Naive thymus-derived CD4-positive, alpha-beta T cell (primary cell): Measurements from ENCODE around the gene XCR1. TPM values are rescaled to one million over a fixed set of nuclear protein-coding genes. Genes with fewer than 3 reads are reported as not detected.
A peak's percentile ranks its signal among the peaks of the same experiment; 100 is the strongest.

Source experiments
- ATAC-seq: fragments of 150-1000 bp; cut with Tn5 transposase; 2 replicates; pipeline ENCODE4 v1.10.0; 2021; ENCODE audit warnings: mild to moderate bottlenecking, moderate library complexity
- CTCF ChIA-PET: fragments of 350-600 bp; sonication (Branson Sonifier 250); formaldehyde crosslinking; loops from one replicate; lab custom pipeline; 2021; ENCODE audit warnings: antibody characterized with exemption; lab: Charles Lee
- POLR2A ChIA-PET: fragments of 350-600 bp; sonication (Branson Sonifier 250); formaldehyde crosslinking; loops from one replicate; lab custom pipeline; 2021; ENCODE audit warnings: antibody characterized with exemption, inconsistent platforms; lab: Charles Lee
- DNase-seq, 9 donors: peaks; one replicate each; pipeline versions ENCODE4 v3.0.0 to v3.0.0-alpha.2; 2020 to 2022; ENCODE audit warnings: mixed read lengths in 1 of 9
- H3K27ac ChIP-seq: one replicate; pipeline ENCODE4 v1.7.0; 2013; ENCODE audit warnings: mild to moderate bottlenecking, low read depth, low read length, moderate library complexity
- H3K27me3 ChIP-seq, 2 donors: one replicate each; pipeline ENCODE4 v1.7.0; 2013; ENCODE audit warnings: low read length in 2 of 2, mild to moderate bottlenecking in 2 of 2, moderate library complexity in 2 of 2; ENCODE audit not compliant: control insufficient read depth in 2 of 2, insufficient read depth in 2 of 2
- H3K36me3 ChIP-seq, 3 experiments: 1 replicate in 2 of 3; 2 replicates in 1 of 3; pipeline ENCODE4 v1.7.0; 2013; ENCODE audit warnings: low read length in 3 of 3, mild to moderate bottlenecking in 3 of 3, moderate library complexity in 1 of 3; ENCODE audit not compliant: insufficient read depth in 3 of 3, control insufficient read depth in 2 of 3
- H3K4me1 ChIP-seq, 2 donors: one replicate each; pipeline ENCODE4 v1.7.0; 2013; ENCODE audit warnings: low read length in 2 of 2, mild to moderate bottlenecking in 2 of 2, moderate library complexity in 1 of 2; ENCODE audit not compliant: control insufficient read depth in 2 of 2, insufficient read depth in 2 of 2
- H3K4me3 ChIP-seq: 2 replicates; pipeline ENCODE4 v1.7.0; 2013; ENCODE audit warnings: mild to moderate bottlenecking, low read length
- H3K9me3 ChIP-seq, 3 experiments: 1 replicate in 2 of 3; 2 replicates in 1 of 3; pipeline ENCODE4 v1.7.0; 2013; ENCODE audit warnings: low read length in 3 of 3; ENCODE audit not compliant: control insufficient read depth in 2 of 3
- H3K27ac Mint-ChIP-seq, 9 donors: one replicate each; pipeline ENCODE4 v1.8.0; 2020 to 2022; ENCODE audit warnings: mixed read lengths in 9 of 9, mild to moderate bottlenecking in 8 of 9, moderate library complexity in 5 of 9, inconsistent platforms in 2 of 9
- H3K27me3 Mint-ChIP-seq, 5 donors: one replicate each; pipeline ENCODE4 v1.8.0; 2021 to 2022; ENCODE audit warnings: mixed read lengths in 5 of 5, mild to moderate bottlenecking in 1 of 5
- H3K36me3 Mint-ChIP-seq, 5 donors: one replicate each; pipeline ENCODE4 v1.8.0; 2020 to 2022; ENCODE audit warnings: mixed read lengths in 5 of 5, mild to moderate bottlenecking in 3 of 5, inconsistent platforms in 1 of 5
- H3K4me1 Mint-ChIP-seq, 7 donors: one replicate each; pipeline ENCODE4 v1.8.0; 2020 to 2022; ENCODE audit warnings: mixed read lengths in 7 of 7, mild to moderate bottlenecking in 3 of 7, inconsistent platforms in 1 of 7
- H3K4me3 Mint-ChIP-seq, 10 donors: one replicate each; pipeline ENCODE4 v1.8.0; 2020 to 2022; ENCODE audit warnings: mild to moderate bottlenecking in 10 of 10, mixed read lengths in 10 of 10, moderate library complexity in 6 of 10, inconsistent platforms in 2 of 10
- H3K9me3 Mint-ChIP-seq, 11 donors: one replicate each; pipeline ENCODE4 v1.8.0; 2020 to 2022; ENCODE audit warnings: mixed read lengths in 11 of 11, mild to moderate bottlenecking in 4 of 11, inconsistent platforms in 1 of 11, moderate library complexity in 1 of 11
- intact Hi-C, 2 donors: fragments of 100-400 bp; cut with micrococcal nuclease; formaldehyde crosslinking; loops; one replicate each; pipeline ENCODE4 v1.15.1; 2023
- polyA plus RNA-seq, 2 donors: library from polyadenylated mRNA; unstranded; fragments of 300-500 nt; fragmentation: Illumina TruSeq; gene quantifications; one replicate each; pipeline ENCODE4 v1.2.3, GENCODE V29; 2021
- total RNA-seq, 6 experiments: library from RNA in 5 of 6; stranded (reverse) in 5 of 6; gene quantifications; 1 replicate in 5 of 6; 2 replicates in 1 of 6; pipeline ENCODE4 v1.2.3 and lab custom pipeline; 2021 to 2026

XCR1 gene
- total and polyA plus RNA-seq, 7 experiments from 2014 or later: 0.05 to 0.88 TPM; not detected in 5

DNA sequence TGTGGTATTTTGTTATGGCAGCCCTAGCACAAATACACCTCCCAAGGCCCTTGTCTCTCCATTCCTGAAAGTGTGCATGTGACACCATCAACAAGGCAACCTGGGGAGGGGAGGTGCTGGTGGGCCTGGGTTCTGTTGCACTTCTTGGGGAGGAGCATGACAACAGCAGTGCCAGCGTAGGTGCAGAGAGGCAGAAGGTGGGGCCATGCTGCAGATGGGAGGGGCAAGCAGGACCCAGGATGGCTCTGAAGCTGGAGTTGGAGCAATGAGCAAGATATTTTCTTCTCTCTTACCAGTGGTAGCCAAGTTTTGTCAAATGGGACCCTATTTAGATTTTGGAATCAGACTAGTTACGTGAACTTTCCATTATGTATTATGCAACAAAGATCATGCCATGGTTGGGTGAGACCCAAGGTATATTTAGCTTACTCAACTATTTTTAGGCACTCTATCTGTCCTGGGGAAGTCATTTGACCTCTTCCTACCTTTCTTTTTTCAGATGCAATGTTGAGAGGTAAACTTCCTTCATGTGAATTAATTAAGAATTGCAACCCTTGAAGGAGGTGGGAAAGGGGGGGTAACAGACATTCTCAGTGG is 35.1 kb downstream of the XCR1 start:
- Histone ChIP-seq H3K27me3 (no peaks in the 10 kb centered on the region), H3K9me3 (no peaks in the 10 kb centered on the region), H3K27ac (no peak overlapping the region), H3K36me3 (peaks cover 0 to 7% (median 0%) of the 10 kb centered on the region in 3 experiments), H3K4me3 (no peak overlapping the region), H3K4me1 (peaks cover 22 to 68% of the 10 kb centered on the region in 2 donors)
- H3K4me1 Mint-ChIP-seq: peaks cover 33 to 77% (median 64%) of the 10 kb centered on the region in 7 donors
- no peaks in the 10 kb centered on the region for H3K27me3 Mint-ChIP-seq
- intact Hi-C loops: loop anchor here (10.0 kb wide), 3 partner anchors 147 to 983 kb away; partner anchors contain the start of genes LZTFL1 (in 2 of the 2), CCDC12 (in 1 of the 2), LIMD1 (in 1 of the 2) and NBEAL2 (in 1 of the 2)
- H3K36me3 Mint-ChIP-seq: peaks cover 0 to 47% (median 3%) of the 10 kb centered on the region in 5 donors
- ChIA-PET CTCF (interaction anchor here (0.6 to 1.5 kb wide), 2 partner anchors 48 to 87 kb away, joined by 3 read pairs; no protein-coding TSS in a partner anchor), POLR2A (interaction anchor here (0.6 kb wide), 2 partner anchors 15 to 77 kb away, joined by 3 read pairs; no protein-coding TSS in a partner anchor)
- H3K9me3 Mint-ChIP-seq: peaks cover 0 to 2% (median 0%) of the 10 kb centered on the region in 11 donors
- DNase-seq: no peak
- ATAC-seq: no peak
- peak overlapping the region in 5 of 10 donors; percentile 9 to 80 (median 29) for H3K4me3 Mint-ChIP-seq
- peak overlapping the region in 3 of 9 donors; percentile 31 to 89 (median 65) for H3K27ac Mint-ChIP-seq

DNA sequence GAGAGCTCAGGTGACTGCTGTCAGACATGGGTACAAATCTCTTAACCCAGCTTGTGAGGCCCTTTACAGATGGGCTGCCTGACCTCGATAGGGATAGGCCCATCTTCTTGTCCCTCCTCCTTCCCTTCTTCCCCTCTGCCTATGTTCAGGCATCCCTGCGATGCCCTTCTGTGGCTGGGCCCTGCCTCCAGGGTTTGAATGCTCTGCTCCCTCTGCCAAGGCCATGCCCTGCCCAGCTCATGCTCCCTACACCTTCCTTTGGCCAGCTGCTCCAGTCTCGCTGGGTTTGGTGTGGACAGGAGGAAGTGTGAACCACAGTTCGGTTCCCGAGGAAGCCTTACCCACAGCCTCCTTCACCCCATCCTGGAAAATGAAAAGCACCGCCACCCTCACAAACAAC is 35.9 kb downstream of the XCR1 start:
- H3K36me3 ChIP-seq: peaks cover 0 to 7% (median 0%) of the 10 kb centered on the region in 3 experiments
- intact Hi-C loops: loop anchor here (10.0 kb wide), 3 partner anchors 147 to 983 kb away; partner anchors contain the start of genes LZTFL1 (in 2 of the 2), CCDC12 (in 1 of the 2), LIMD1 (in 1 of the 2) and NBEAL2 (in 1 of the 2)

DNA sequence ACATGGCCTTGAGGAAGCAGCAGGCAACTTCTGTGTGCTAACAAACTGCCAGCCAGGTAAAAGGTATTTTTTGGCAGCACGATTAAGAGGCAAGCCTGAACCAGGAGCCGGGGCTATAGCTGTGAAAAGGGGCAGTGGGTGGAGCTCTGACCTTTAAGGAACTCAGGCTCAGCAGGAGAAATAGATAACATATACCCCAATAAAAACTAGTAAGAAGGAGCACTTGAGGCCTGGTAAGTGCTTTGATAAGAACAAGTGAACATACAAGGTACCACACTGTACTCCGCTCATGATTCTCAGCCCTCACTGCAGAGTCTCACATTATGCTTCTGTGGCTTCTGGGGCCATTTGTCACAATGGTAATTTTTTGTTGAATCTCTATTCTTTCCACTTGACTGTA is 37.1 kb downstream of the XCR1 start:
- peaks cover 15 to 59% of the 10 kb centered on the region in 2 donors for H3K4me1 ChIP-seq
- intact Hi-C loops: loop anchor here (10.0 kb wide), 3 partner anchors 145 to 985 kb away; partner anchors contain the start of genes LZTFL1 (in 2 of the 2), CCDC12 (in 1 of the 2), LIMD1 (in 1 of the 2) and NBEAL2 (in 1 of the 2)
- ATAC-seq: no peak
- H3K36me3 ChIP-seq: peaks cover 0 to 14% (median 0%) of the 10 kb centered on the region in 3 experiments
- H3K27ac ChIP-seq: no peak overlapping the region
- H3K27me3 Mint-ChIP-seq: no peaks in the 10 kb centered on the region
- peaks cover 0 to 55% (median 4%) of the 10 kb centered on the region in 5 donors for H3K36me3 Mint-ChIP-seq
- DNase-seq: no peak
- H3K9me3 Mint-ChIP-seq: no peaks in the 10 kb centered on the region
- ChIA-PET CTCF (no interaction called here), POLR2A (interaction anchor here (0.6 kb wide), 1 partner anchor 24 kb away, joined by 4 read pairs; no protein-coding TSS in a partner anchor)
- peaks cover 40 to 80% (median 62%) of the 10 kb centered on the region in 7 donors for H3K4me1 Mint-ChIP-seq
- no peaks in the 10 kb centered on the region for H3K27me3 ChIP-seq
- H3K4me3 ChIP-seq: no peak overlapping the region
- H3K27ac Mint-ChIP-seq: peak overlapping the region in 2 of 9 donors; percentile 15 to 57
- H3K4me3 Mint-ChIP-seq: peak overlapping the region in 1 of 10 donors; percentile 61
- H3K9me3 ChIP-seq: no peaks in the 10 kb centered on the region

More for the DNA sequence above, 35.9 kb downstream of the XCR1 start:
- peaks cover 0 to 54% (median 3%) of the 10 kb centered on the region in 5 donors for H3K36me3 Mint-ChIP-seq
- peak overlapping the region in 5 of 9 donors; percentile 27 to 56 (median 48) for H3K27ac Mint-ChIP-seq
- no peaks in the 10 kb centered on the region for H3K9me3 Mint-ChIP-seq
- no peak overlapping the region for H3K27ac ChIP-seq
- no peak overlapping the region for H3K4me3 ChIP-seq
- ChIA-PET POLR2A (no interaction called here), CTCF (no interaction called here)
- peaks cover 40 to 79% (median 68%) of the 10 kb centered on the region in 7 donors for H3K4me1 Mint-ChIP-seq
- ATAC-seq (no peak), DNase-seq (no peak)
- H3K4me3 Mint-ChIP-seq: peak overlapping the region in 1 of 10 donors; percentile 34
- H3K27me3 ChIP-seq: no peaks in the 10 kb centered on the region
- H3K9me3 ChIP-seq: no peaks in the 10 kb centered on the region
- no peaks in the 10 kb centered on the region for H3K27me3 Mint-ChIP-seq
- H3K4me1 ChIP-seq: peaks cover 22 to 65% of the 10 kb centered on the region in 2 donors

DNA sequence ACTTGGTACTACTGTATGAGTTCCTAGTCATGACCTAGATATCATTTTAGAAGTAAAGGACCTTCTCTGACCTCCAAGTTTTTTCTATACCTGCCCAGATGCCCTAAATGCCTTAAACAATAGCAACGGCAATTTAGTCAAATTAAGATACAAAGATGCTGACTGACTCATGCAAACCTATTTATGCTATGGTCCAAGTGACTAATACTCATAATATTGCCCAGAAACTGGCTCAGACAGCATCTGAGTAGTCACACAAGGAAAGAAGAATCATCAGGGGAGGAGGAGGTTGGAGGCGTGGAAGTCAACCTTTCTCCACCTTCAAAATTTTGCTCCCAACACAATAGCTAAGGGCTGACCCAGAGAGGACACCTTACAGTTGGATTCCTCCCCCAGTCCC is 38.5 kb downstream of the XCR1 start:
- Mint-ChIP-seq H3K4me1 (peaks cover 40 to 76% (median 59%) of the 10 kb centered on the region in 7 donors), H3K4me3 (no peak overlapping the region), H3K27ac (peak overlapping the region in 1 of 9 donors; percentile 25), H3K27me3 (no peaks in the 10 kb centered on the region), H3K9me3 (no peaks in the 10 kb centered on the region), H3K36me3 (peaks cover 0 to 66% (median 8%) of the 10 kb centered on the region in 5 donors)
- Histone ChIP-seq H3K4me3 (no peak overlapping the region), H3K36me3 (peaks cover 0 to 27% (median 3%) of the 10 kb centered on the region in 3 experiments), H3K27ac (no peak overlapping the region), H3K9me3 (no peaks in the 10 kb centered on the region), H3K4me1 (peaks cover 13 to 50% of the 10 kb centered on the region in 2 donors), H3K27me3 (no peaks in the 10 kb centered on the region)
- CTCF ChIA-PET: interaction anchor here (0.7 kb wide), 1 partner anchor 88 kb away, joined by 3 read pairs; no protein-coding TSS in a partner anchor
- POLR2A ChIA-PET: no interaction called here
- no peak for DNase-seq
- ATAC-seq: no peak
- intact Hi-C loops: no loop called here

DNA sequence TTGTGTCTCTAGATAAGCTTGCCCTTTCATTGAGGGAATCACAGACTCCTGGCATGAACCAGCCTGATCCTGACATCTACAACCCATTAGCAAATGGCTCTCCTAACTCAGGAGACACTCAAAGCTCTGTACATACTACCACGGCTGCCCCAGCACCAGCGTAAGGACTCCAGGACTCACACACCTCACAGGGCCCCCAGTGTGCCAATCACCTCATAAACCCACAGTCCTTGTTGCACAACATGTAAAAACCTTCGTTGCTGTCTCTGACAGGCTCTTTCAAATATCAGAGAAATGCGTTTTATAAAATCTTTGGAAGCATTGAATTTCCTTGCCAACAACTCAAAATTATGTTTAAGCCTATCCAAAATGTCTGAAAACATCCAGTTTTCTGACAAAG is 38.9 kb downstream of the XCR1 start:
- peaks cover 40 to 76% (median 55%) of the 10 kb centered on the region in 7 donors for H3K4me1 Mint-ChIP-seq
- no peaks in the 10 kb centered on the region for H3K9me3 Mint-ChIP-seq
- H3K4me3 ChIP-seq: no peak overlapping the region
- peaks cover 0 to 31% (median 6%) of the 10 kb centered on the region in 3 experiments for H3K36me3 ChIP-seq
- peaks cover 9 to 47% of the 10 kb centered on the region in 2 donors for H3K4me1 ChIP-seq
- peak; percentile 27 for ATAC-seq
- ChIA-PET CTCF (no interaction called here), POLR2A (no interaction called here)
- H3K27ac ChIP-seq: no peak overlapping the region
- H3K9me3 ChIP-seq: no peaks in the 10 kb centered on the region
- no peak overlapping the region for H3K4me3 Mint-ChIP-seq
- intact Hi-C loops: no loop called here
- peak overlapping the region in 1 of 9 donors; percentile 16 for H3K27ac Mint-ChIP-seq
- DNase-seq: no peak
- no peaks in the 10 kb centered on the region for H3K27me3 Mint-ChIP-seq
- peaks cover 0 to 66% (median 8%) of the 10 kb centered on the region in 5 donors for H3K36me3 Mint-ChIP-seq
- H3K27me3 ChIP-seq: no peaks in the 10 kb centered on the region

DNA sequence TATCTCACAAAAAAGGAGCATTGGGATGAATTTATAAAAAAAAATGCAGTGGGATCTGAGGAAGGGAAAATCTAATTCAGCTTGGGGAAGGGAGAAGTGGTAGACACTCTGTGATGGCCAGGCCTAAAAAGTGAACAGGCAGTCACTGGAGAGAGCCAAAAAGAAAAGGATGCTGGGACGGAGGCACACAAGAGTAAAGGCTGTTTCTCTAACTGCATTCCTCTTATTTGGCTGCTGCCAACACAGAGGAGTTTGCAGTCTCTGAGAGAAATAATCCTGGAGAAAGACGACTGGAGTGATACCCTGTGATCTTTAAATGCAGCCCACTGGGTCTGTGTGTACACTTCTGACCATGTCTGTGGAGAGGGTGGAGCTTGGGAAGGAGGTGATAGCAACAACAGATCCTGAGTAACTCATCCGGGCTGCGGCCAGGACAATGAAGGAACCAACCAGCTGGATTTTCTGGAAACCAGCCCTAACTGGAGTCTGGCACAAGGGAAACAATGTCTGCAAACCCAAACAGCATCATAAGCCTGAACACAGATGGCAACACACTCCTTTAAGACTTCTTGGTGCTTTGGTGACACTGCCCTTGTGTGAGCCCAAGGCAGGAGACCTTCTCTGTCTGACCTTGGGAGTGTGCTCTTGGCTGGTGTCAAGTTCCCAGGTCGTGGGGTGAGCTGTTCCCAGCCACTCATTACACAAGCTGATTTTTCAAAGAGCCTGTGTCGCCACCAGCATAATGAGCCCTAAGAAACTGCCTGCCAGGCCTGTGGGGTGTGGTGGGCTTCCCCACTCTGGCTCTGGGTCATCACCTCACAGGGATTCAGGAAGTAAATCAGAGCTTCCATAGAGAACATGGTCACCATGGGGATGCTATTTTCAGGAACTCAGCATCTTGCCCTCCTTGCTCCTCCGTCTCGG is 39.7 kb downstream of the XCR1 start:
- intact Hi-C loops: no loop called here
- H3K4me1 Mint-ChIP-seq: peaks cover 34 to 74% (median 48%) of the 10 kb centered on the region in 7 donors
- H3K36me3 ChIP-seq: peaks cover 0 to 39% (median 6%) of the 10 kb centered on the region in 3 experiments
- H3K4me1 ChIP-seq: peaks cover 2 to 39% of the 10 kb centered on the region in 2 donors
- no peak for DNase-seq
- POLR2A ChIA-PET: interaction anchor here (0.6 to 1.4 kb wide), 2 partner anchors 8 to 89 kb away, joined by 3 to 6 read pairs; partner anchors contain the start of gene FYCO1
- no peak overlapping the region for H3K27ac ChIP-seq
- H3K27me3 ChIP-seq: no peaks in the 10 kb centered on the region
- peak; percentile 44 for ATAC-seq
- H3K4me3 Mint-ChIP-seq: peak overlapping the region in 1 of 10 donors; percentile 26
- H3K27me3 Mint-ChIP-seq: no peaks in the 10 kb centered on the region
- H3K9me3 Mint-ChIP-seq: no peaks in the 10 kb centered on the region
- no peak overlapping the region for H3K4me3 ChIP-seq
- H3K9me3 ChIP-seq: no peaks in the 10 kb centered on the region
- H3K36me3 Mint-ChIP-seq: peaks cover 0 to 66% (median 8%) of the 10 kb centered on the region in 5 donors
- CTCF ChIA-PET: interaction anchor here (1.0 kb wide), 1 partner anchor 91 kb away, joined by 4 read pairs; no protein-coding TSS in a partner anchor
- peak overlapping the region in 2 of 9 donors; percentile 11 to 35 for H3K27ac Mint-ChIP-seq
